Lower leg skin (tissue), 4 donors: Measurements from ENCODE around the gene SSX2IP. TPM values are rescaled to one million over a fixed set of nuclear protein-coding genes. Genes with fewer than 3 reads are reported as not detected.
"Not testable (repeated sequence)": the region's sequence is repeated elsewhere in the genome, so short reads cannot be mapped to it uniquely, and the experiment has no call there.

ENCODE experiments used
- DNase-seq, 2 donors: peaks; one replicate each; pipeline ENCODE4 v3.0.0-alpha.2; 2019; ENCODE audit warnings: low spot score in 2 of 2
- H3K4me3 ChIP-seq: fragments of 200-600 bp; sonication (generic); 2 replicates; pipeline ENCODE4 v1.5.1; 2017; ENCODE audit warnings: mild to moderate bottlenecking, low read depth; ENCODE audit not compliant: poor library complexity, severe bottlenecking
- CTCF ChIP-seq, 3 donors: fragments of 450-650 bp; IDR thresholded peaks; one replicate each; pipeline ENCODE4 v1.5.1; 2016; ENCODE audit warnings: antibody characterized with exemption in 3 of 3, mild to moderate bottlenecking in 3 of 3, moderate library complexity in 2 of 3
- POLR2A ChIP-seq, 2 donors: fragments of 450-650 bp; IDR thresholded peaks; one replicate each; pipeline ENCODE4 v1.6.1; 2016 to 2017; ENCODE audit warnings: antibody characterized with exemption in 2 of 2, mild to moderate bottlenecking in 1 of 2, moderate library complexity in 1 of 2
- WGBS, 2 donors: methylation state at CpG; one replicate each; pipeline ENCODE4 v1.1.5; 2018; 5-methylcytosine and 5-hydroxymethylcytosine counted together
- intact Hi-C: fragments of 100-400 bp; cut with DNase I; formaldehyde crosslinking; loops from one replicate; pipeline ENCODE4 v1.15.0; 2023; ENCODE audit warnings: low total_unique reads
- total RNA-seq, 4 donors: library from RNA; depleted of rRNA; stranded (reverse); fragments of >200 nt; gene quantifications; one replicate each; pipeline ENCODE4 v1.1.0, GENCODE V29; 2016

The SSX2IP gene
- total RNA-seq, 4 donors from 2014 or later, result 6.7 to 9.3 (median 8.8) TPM

- TF ChIP-seq POLR2A (IDR thresholded peaks at IDR 0.05), result no peak
- no peak for TF ChIP-seq CTCF (IDR thresholded peaks at IDR 0.05)
- no peak overlapping the region for H3K4me3 ChIP-seq
- 95 to 96% methylated on average over 6 of the region's 6 CpGs for WGBS, 2 donors
- no peak for DNase-seq
- intact Hi-C loops, result no loop called here
These were observed 47.1 kb downstream of the SSX2IP start for GRCh38 chr1:84643183-84643582.

GRCh38 chr1:84642774-84643173 is 47.5 kb downstream of the SSX2IP start:
- DNase-seq, result no peak
- TF ChIP-seq POLR2A (IDR thresholded peaks at IDR 0.05) (no peak), CTCF (IDR thresholded peaks at IDR 0.05) (no peak)
- intact Hi-C loops, result no loop called here
- H3K4me3 ChIP-seq, result no peak overlapping the region

- DNase-seq, result not testable (repeated sequence)
- WGBS, 2 donors, result 64 to 79% methylated on average over 6 of the region's 6 CpGs
These were observed 50.5 kb downstream of the SSX2IP start for GRCh38 chr1:84639731-84640130.

GRCh38 chr1:84635429-84635828 is 54.8 kb downstream of the SSX2IP start:
- no peak for DNase-seq
- TF ChIP-seq POLR2A (IDR thresholded peaks at IDR 0.05) (no peak), CTCF (IDR thresholded peaks at IDR 0.05) (no peak)
- H3K4me3 ChIP-seq, result no peak overlapping the region
- WGBS, 2 donors, result 90 to 93% methylated on average over 2 of the region's 2 CpGs
- intact Hi-C loops, result no loop called here

More at GRCh38 chr1:84639731-84640130, 50.5 kb downstream of the SSX2IP start:
- H3K4me3 ChIP-seq, intact Hi-C loops: not testable (repeated sequence)

GRCh38 chr1:84634536-84635205 is 55.6 kb downstream of the SSX2IP start:
- no peak overlapping the region for H3K4me3 ChIP-seq
- intact Hi-C loops, result no loop called here
- TF ChIP-seq POLR2A (IDR thresholded peaks at IDR 0.05) (no peak), CTCF (IDR thresholded peaks at IDR 0.05) (no peak)
- DNase-seq, result no peak
- WGBS, 2 donors, result 42 to 52% methylated on average over 5 of the region's 5 CpGs

- no peak for DNase-seq
- no peak for TF ChIP-seq POLR2A (IDR thresholded peaks at IDR 0.05)
- no peak for TF ChIP-seq CTCF (IDR thresholded peaks at IDR 0.05)
- H3K4me3 ChIP-seq, result no peak overlapping the region
- intact Hi-C loops, result no loop called here
- 44 to 48% methylated on average over 2 of the region's 2 CpGs for WGBS, 2 donors
These were observed 57.4 kb downstream of the SSX2IP start for GRCh38 chr1:84632673-84633434.
